Endothelial cell of umbilical vein (primary cell): Measurements from ENCODE around the gene BTBD17.
A peak's percentile ranks its signal among the peaks of the same experiment; 100 is the strongest.

Experiments used
- EZH2 ChIP-seq: IDR thresholded peaks from 2 replicates; pipeline ENCODE4 v1.6.1; 2012; ENCODE audit warnings: borderline replicate concordance, low read depth, mild to moderate bottlenecking, moderate library complexity, low read length, inconsistent platforms; ENCODE audit not compliant: severe bottlenecking
- FOS ChIP-seq: IDR thresholded peaks from 2 replicates; pipeline ENCODE4 v1.6.1; 2011; ENCODE audit warnings: mild to moderate bottlenecking, low read length, moderate library complexity, borderline replicate concordance; ENCODE audit not compliant: insufficient read depth
- GATA2 ChIP-seq: IDR thresholded peaks from 2 replicates; pipeline ENCODE4 v1.7.0; 2011; ENCODE audit warnings: low read depth, mild to moderate bottlenecking, moderate library complexity, mixed read lengths, low read length; ENCODE audit not compliant: insufficient read length, insufficient read depth
- JUN ChIP-seq: IDR thresholded peaks from 2 replicates; pipeline ENCODE4 v1.6.1; 2011; ENCODE audit warnings: borderline replicate concordance, low read depth; ENCODE audit not compliant: insufficient read length, insufficient read depth
- MYC ChIP-seq: IDR thresholded peaks from one replicate; pipeline ENCODE4 v1.6.1; 2011; ENCODE audit warnings: mild to moderate bottlenecking, low read depth, low read length
- POLR2A ChIP-seq: IDR thresholded peaks from 2 replicates; pipeline ENCODE4 v1.6.1; 2012; ENCODE audit warnings: low read depth, mild to moderate bottlenecking, control low read depth, low read length
- POLR2AphosphoS5 ChIP-seq: IDR thresholded peaks from 2 replicates; pipeline ENCODE4 v1.6.1; 2012; ENCODE audit warnings: low read depth, mild to moderate bottlenecking, control low read depth, low read length, moderate library complexity; ENCODE audit not compliant: insufficient read depth
- TF ChIP-seq, protein P1 (sequence below), 2 donors: IDR thresholded peaks; 1 replicate in 1 of 2; 2 replicates in 1 of 2; pipeline ENCODE4 v1.5.1; 2011; ENCODE audit warnings: low read length in 2 of 2, mild to moderate bottlenecking in 2 of 2, moderate library complexity in 2 of 2, control low read depth in 1 of 2, inconsistent platforms in 1 of 2, low read depth in 1 of 2; ENCODE audit not compliant: insufficient read depth in 1 of 2; ENCODE audit errors: extremely low read depth in 1 of 2
- TF ChIP-seq, protein P2 (sequence below): IDR thresholded peaks from 2 replicates; pipeline ENCODE4 v1.6.1; 2011; ENCODE audit not compliant: insufficient read depth, insufficient read length

DNA sequence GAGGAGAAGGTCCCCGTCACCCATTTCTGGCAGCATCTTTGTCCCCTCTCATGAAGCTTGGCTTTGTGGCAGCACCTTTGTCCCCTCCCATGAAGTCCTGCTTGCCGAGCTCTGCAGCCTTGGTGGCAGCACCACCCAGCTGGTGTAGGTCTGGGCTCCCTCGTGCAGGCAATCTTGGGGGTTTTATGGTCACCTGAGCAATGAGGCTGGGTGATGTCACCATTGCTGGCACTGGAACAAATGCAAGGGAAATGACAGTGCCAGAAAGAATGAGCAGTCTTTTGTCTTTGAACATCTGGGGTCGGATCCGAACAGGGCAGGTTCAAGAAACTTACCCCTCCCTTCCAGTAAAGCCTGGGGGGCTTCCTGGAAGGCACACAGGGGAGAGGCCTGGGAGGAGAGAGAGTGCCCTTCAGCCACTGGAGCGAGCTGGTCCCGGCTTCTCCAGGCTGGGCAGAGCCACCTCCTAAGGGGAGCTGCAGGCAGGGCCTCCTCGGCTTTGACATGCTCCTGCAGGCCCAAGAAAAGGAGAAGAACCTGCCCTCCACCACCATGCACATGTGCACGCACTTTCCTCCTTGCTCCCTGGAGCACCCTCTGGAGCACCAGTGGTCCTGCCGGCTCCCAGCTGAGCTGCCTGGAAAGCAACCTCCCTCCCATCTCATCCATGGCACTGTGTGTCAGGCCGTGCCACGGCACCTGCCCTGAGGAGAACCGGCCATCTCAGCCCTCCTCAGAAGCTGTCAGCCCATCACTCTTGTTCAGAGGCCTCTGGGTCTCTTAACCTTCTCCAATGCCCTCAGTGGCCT, 16.0 kb downstream of the BTBD17 start:
- TF ChIP-seq, protein P1, sequence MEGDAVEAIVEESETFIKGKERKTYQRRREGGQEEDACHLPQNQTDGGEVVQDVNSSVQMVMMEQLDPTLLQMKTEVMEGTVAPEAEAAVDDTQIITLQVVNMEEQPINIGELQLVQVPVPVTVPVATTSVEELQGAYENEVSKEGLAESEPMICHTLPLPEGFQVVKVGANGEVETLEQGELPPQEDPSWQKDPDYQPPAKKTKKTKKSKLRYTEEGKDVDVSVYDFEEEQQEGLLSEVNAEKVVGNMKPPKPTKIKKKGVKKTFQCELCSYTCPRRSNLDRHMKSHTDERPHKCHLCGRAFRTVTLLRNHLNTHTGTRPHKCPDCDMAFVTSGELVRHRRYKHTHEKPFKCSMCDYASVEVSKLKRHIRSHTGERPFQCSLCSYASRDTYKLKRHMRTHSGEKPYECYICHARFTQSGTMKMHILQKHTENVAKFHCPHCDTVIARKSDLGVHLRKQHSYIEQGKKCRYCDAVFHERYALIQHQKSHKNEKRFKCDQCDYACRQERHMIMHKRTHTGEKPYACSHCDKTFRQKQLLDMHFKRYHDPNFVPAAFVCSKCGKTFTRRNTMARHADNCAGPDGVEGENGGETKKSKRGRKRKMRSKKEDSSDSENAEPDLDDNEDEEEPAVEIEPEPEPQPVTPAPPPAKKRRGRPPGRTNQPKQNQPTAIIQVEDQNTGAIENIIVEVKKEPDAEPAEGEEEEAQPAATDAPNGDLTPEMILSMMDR (IDR thresholded peaks at IDR 0.05; ENCODE audit: extremely low read depth in 1 of 2, insufficient read depth in 1 of 2, low read depth in 1 of 2, low read length in 2 of 2) = no peak
- TF ChIP-seq, protein P2, sequence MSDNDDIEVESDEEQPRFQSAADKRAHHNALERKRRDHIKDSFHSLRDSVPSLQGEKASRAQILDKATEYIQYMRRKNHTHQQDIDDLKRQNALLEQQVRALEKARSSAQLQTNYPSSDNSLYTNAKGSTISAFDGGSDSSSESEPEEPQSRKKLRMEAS = no peak
- TF ChIP-seq FOS (no peak), EZH2 (no peak), MYC (no peak), POLR2A (no peak), POLR2AphosphoS5 (no peak), GATA2 (no peak), JUN (peak; percentile 62)
